H1 (cell line): ENCODE results near the gene HMG20A. TPM values are rescaled to one million over a fixed set of nuclear protein-coding genes. Genes with fewer than 3 reads are reported as not detected.

Source experiments
- BRCA1 ChIP-seq: IDR thresholded peaks from 2 replicates; pipeline ENCODE4 v1.6.1; 2012; ENCODE audit warnings: low read depth, low read length, improper control_type of control experiment
- JUN ChIP-seq: IDR thresholded peaks from 2 replicates; pipeline ENCODE4 v1.6.1; 2011; ENCODE audit warnings: low read depth, mild to moderate bottlenecking, improper control_type of control experiment, low read length
- KDM4A ChIP-seq: IDR thresholded peaks from one replicate; pipeline ENCODE4 v1.7.1; 2012; ENCODE audit warnings: low read depth, mild to moderate bottlenecking, moderate library complexity, low read length, inconsistent platforms; ENCODE audit not compliant: severe bottlenecking
- RAD21 ChIP-seq, 2 experiments: IDR thresholded peaks in 1 of 2; conservative IDR thresholded peaks in 1 of 2; 2 replicates each; pipeline ENCODE4 v1.6.1; 2011; ENCODE audit warnings: low read depth in 2 of 2, low read length in 2 of 2, improper control_type of control experiment in 1 of 2, inconsistent platforms in 1 of 2, mild to moderate bottlenecking in 1 of 2, moderate library complexity in 1 of 2
- SAP30 ChIP-seq: fragments of 300-600 bp; sonication (generic); IDR thresholded peaks from 2 replicates; pipeline ENCODE4 v1.7.1; 2012; ENCODE audit warnings: low read length, moderate library complexity, mild to moderate bottlenecking, inconsistent platforms; ENCODE audit not compliant: insufficient read depth, insufficient replicate concordance
- SUZ12 ChIP-seq: fragments of 200-600 bp; sonication (generic); IDR thresholded peaks from 2 replicates; pipeline ENCODE4 v1.6.1; 2012; ENCODE audit warnings: mild to moderate bottlenecking, inconsistent platforms, low read length, moderate library complexity, mixed read lengths
- TAF7 ChIP-seq: optimal IDR thresholded peaks from 2 replicates; pipeline ENCODE3; 2011; ENCODE audit warnings: low read depth, mild to moderate bottlenecking, inconsistent platforms, low read length, moderate library complexity, borderline replicate concordance
- polyA plus RNA-seq, 7 experiments: library from polyadenylated mRNA; depleted of rRNA in 3 of 7; stranded (reverse) in 5 of 7; unstranded in 2 of 7; fragments of >200 nt in 5 of 7; fragments of 200-250 nt in 2 of 7; gene quantifications; 1 replicate in 5 of 7; 2 replicates in 1 of 7; 4 replicates in 1 of 7; pipeline versions ENCODE4 v1.2.1 to v1.2.3, GENCODE V29; 2011 to 2013; ENCODE audit warnings: missing spikeins in 2 of 7, mixed read lengths in 2 of 7
- total RNA-seq: library from RNA; stranded (reverse); fragmentation: NEBNext Ultra II Directional; extraction: Animal tissue kit (Norgen Biotek cat#: 25700); gene quantifications from 2 replicates; pipeline ENCODE4 v1.2.1, GENCODE V29; 2021

HMG20A gene
- total and polyA plus RNA-seq, 2 of the 8 experiments (the other 6 are each of a cell fraction or from before 2014, with no cell fraction given), result 52.1 to 59.7 TPM

- no peak for TF ChIP-seq KDM4A
- no peak for TF ChIP-seq TAF7
- TF ChIP-seq RAD21 (IDR thresholded peaks at IDR 0.05 in 1 of 2, conservative IDR thresholded peaks at IDR 0.05 in 1 of 2; ENCODE audit: low read depth in 2 of 2, low read length in 2 of 2), result no peak
- no peak for TF ChIP-seq BRCA1
- TF ChIP-seq SUZ12, result no peak
- TF ChIP-seq SAP30, result no peak
- no peak for TF ChIP-seq JUN
Observed at GRCh38 chr15:77480859-77481633, 60.4 kb downstream of the HMG20A start (continued).
